ENCODE results near the gene GP2.
"Not testable (repeated sequence)": the region's sequence is repeated elsewhere in the genome, so short reads cannot be mapped to it uniquely, and the experiment has no call there.

GP2 gene

DNA sequence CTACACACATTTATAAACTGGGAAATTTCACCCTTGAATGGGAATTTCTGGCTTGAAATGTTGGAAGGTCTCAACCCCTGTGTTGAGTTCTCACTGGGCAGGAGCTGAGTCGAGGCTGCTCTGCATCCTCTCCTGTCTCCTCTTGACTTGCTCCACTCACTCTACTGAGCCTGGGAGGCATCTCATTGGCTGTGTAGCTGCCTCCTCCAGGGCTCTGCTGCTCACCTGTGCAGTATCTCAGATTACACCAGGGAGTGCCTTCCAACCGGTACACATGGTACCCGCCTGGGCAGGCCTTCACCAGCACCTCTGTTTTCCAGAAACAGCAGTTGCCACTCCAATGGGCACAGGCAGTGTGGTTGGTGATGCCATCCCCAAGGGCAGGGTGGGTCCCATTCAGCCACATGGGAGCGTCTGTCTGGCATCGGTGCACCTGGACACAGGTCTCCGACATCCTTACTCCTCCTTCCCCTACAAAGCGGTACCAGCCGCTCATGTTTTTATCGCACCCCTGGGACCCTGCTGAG is 3.7 kb downstream of the GP2 start:
- no peak for DNase-seq

DNA sequence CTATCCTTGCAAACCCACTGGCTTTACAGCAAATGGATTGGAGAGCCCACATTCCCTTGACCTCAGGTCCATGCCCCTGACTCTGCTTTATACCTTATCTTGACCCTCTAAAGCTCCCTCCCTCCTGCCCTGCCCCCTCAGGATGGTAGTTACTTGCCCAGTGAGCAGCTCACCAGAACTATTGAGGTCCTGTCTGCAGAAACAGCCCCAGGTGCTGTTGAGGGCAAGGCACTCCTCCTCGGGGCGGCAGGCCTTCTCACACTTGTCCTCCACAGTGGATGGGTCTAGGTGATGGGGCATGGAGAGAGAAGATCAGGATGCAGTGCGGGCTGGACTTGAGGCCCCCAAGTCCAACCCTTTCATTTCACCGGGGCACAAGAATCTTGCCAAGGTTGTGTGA is 4.6 kb downstream of the GP2 start:
- DNase-seq, result no peak

DNA sequence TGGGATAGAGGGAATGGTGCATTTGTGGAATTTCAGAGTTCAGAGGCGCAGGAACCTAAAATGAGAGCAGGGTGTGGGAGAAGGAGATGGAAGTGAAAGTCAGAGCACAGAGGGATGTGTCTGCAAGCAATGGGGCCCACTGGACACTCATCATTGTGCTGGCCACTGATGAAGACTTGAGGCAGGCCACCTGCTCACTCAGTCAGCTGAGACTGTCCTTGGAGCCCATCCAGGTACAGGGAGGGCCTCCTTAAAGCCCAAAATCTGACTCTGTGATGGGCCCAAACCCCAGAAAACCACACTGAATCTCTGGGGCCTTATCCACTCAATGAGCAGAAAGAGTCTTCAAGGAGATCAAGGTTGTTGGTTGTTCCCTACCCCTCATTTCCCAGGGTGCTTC is 5.6 kb downstream of the GP2 start:
- no peak for DNase-seq

DNA sequence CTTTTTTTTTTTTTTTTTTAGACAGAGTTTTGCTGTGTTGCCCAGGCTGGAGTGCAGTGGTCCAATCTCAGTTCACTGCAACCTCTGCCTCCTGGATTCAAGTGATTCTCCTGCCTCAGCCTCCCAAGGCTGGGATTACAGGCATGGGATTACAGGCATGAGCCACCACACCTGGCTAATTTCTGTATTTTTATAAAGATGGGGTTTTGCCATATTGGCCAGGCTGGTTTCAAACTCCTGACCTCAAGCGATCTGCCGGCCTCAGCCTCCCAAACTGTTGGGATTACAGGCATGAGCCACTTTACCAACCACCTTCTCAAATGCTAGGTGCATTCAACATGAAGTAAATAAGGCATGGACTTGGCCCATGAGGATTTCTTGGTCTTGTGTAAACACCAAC is 6.3 kb downstream of the GP2 start:
- DNase-seq, result not testable (repeated sequence)

- DNase-seq, result no peak
Observed at GRCh38 chr16:20320592-20320991, 6.7 kb downstream of the GP2 start.

DNA sequence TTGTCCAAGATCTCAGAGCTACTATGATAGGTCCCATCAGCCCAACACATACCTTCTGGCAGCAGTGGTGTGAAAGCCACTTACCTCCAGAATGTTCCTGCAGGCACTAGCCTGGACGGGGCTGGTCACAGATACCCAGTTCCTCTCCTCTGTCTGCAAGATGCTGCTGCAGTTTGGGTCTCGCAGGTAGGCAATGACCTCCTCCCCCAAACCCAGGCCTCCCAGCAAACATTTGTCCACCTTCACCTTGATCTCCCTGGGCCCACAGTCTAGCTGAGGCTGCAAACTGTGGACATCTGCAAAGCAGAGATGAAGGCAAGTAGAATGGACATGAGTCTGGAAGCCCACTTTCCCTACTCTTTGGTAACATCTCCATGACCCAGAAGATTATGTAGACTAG is 7.1 kb downstream of the GP2 start:
- no peak for DNase-seq

GRCh38 chr16:20319406-20319805 is 7.9 kb downstream of the GP2 start:
- DNase-seq, result no peak

- DNase-seq, result no peak
Observed at GRCh38 chr16:20318437-20318836, 8.9 kb downstream of the GP2 start.

GRCh38 chr16:20318006-20318405 is 9.3 kb downstream of the GP2 start:
- no peak for DNase-seq

- no peak for DNase-seq
Observed at GRCh38 chr16:20317117-20317516, 10.2 kb downstream of the GP2 start.

DNA sequence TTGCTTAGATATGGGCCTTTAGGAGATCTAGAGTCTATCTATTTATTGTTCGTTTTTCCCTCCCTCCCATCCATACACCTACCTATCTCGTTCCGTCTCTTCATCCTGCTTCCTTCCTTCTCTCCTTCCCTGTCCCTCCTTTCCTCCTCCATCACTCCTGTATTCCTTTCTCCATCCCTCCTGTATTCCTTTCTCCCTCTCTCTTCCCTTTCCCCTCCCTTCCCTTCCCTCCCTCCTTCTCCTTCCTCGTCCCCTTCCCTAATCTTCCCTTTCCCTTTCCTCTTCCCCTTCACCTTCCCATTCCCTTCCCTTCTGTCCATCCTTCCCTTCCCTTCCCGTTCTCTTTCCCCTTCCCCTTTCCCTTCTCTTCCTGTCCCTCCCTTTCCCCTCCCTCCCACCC is 10.6 kb downstream of the GP2 start:
- DNase-seq, result no peak

DNA sequence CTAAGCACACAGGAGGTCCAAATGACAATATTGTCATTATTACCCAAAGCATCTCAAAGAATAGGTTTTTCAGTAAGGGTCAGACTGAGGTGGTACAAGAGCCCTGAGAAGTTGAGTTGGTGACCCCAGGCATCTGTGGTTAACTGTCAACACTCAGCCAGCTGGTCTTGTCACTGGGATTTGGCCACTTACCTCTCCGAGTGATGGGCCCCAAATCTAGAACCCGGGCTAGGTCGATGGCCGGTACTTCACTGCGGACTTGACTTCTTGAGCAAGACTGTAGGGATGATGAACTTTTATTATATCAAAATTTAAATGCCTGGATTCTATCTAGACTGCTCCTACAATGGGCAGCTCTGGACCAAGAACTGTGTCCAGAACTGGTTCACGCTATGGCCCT is 11.5 kb downstream of the GP2 start:
- no peak for DNase-seq

GRCh38 chr16:20314575-20314974 is 12.7 kb downstream of the GP2 start:
- no peak for DNase-seq

DNA sequence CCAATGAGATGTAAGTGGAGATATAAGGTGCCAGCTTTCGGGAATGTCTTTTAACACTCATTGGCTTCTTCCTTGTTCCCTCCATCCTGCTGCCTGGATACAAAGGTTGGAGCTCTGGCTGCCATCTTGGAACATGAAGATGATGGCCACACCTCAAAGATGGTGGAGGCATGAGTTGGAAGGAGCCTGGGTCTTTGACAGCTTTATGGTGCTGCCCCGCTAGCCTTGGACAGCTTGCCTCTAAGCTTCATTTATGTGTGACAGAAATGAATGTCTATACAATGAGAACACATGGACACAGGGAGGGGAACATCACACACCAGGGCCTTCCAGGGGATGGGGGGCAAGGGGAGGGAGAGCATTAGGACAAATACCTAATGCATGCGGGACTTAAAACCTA is 13.6 kb downstream of the GP2 start:
- DNase-seq, result no peak

- DNase-seq, result not testable (repeated sequence)
Observed at GRCh38 chr16:20312536-20313095, 14.7 kb downstream of the GP2 start.

- no peak for DNase-seq
Observed at GRCh38 chr16:20311548-20311947, 15.8 kb downstream of the GP2 start.

GRCh38 chr16:20310421-20311395 is 16.6 kb downstream of the GP2 start:
- no peak for DNase-seq

GRCh38 chr16:20309786-20310185 is 17.5 kb downstream of the GP2 start:
- DNase-seq, result no peak

- no peak for DNase-seq
Observed at GRCh38 chr16:20308801-20309590, 18.3 kb downstream of the GP2 start.

GRCh38 chr16:20308266-20308665 is 19.0 kb downstream of the GP2 start:
- DNase-seq, result no peak

DNA sequence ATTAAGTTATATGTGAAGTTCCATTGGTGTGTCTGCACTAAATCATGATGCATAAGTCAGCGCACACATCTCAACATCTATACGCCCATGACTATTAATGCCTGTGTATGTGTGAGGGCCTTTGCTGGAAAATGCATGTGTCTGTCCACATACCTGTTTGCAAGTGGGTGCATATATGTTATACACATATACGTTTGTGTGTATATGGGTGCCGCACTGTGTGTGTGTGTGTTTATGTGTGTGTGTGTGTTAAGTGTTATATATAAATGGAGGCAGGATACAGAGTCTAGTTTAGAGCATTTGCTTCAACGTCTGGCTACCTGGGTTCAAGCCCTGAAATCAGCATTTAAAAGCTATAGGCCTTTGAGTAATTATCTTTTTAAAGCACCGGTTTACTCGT is 19.5 kb downstream of the GP2 start:
- DNase-seq, result no peak

DNA sequence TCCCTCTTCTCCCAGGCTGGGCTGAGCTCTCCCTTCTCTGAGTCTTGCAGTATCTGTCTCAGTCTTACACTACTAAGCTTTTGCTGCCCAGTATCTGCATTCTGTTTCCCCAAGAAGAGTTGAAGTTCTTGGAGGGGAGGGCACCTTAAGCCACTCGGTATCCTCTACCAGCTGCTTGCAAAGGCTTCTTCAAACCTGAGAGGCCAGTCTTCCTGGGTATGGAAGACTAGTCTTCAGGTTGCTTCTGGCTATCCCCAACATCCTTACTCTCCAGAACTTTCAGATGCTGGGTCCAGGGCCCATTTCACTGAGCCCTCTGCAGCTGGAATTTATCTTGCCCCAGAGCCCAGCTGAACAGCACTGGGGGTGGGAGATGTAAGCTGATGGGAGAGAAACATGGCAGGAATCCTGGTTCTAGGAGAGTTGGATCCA is 20.1 kb downstream of the GP2 start:
- DNase-seq, result no peak

DNA sequence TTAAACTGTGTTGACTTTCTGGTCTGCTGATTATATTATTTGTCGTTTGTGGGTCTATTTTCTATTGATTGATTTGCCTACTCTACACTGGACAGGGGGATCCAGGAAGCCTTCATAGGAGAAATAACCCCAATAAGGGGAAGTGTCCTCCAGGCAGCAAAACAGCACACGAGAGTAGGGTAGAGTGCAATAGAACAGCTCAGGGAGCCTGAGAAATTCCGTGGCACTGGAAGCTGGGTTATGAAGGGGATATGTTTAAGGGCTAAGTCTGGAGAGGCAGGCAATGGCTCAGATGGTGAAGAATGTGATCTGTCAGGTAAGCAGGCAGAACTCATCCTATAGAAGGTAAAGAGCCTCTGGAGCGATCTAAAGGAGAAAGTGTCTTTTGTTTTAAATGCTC is 20.9 kb downstream of the GP2 start:
- DNase-seq, result no peak
